Psoas muscle (tissue), 8 donors: ENCODE results near the gene DBR1. TPM values are rescaled to one million over a fixed set of nuclear protein-coding genes. Genes with fewer than 3 reads are reported as not detected.

ENCODE experiments used
- ATAC-seq, 4 donors: fragments of 200-7000 bp; cut with Tn5 transposase; one replicate each; pipeline ENCODE4 v1.9.1; 2020; ENCODE audit warnings: moderate library complexity in 3 of 4, mild to moderate bottlenecking in 2 of 4
- DNase-seq, 2 donors: peaks; one replicate each; pipeline ENCODE4 v3.0.0-alpha.2; 2020
- H3K27ac ChIP-seq: fragments of 200-600 bp; one replicate; pipeline ENCODE4 v1.8.0; 2022
- H3K27me3 ChIP-seq, 3 donors: fragments of 200-600 bp in 1 of 3; one replicate each; pipeline versions ENCODE4 v1.6.1 to v1.8.0; 2013 to 2022; ENCODE audit warnings: low read length in 2 of 3, mild to moderate bottlenecking in 2 of 3, moderate library complexity in 1 of 3; ENCODE audit not compliant: insufficient read depth in 3 of 3
- H3K36me3 ChIP-seq, 2 donors: fragments of 200-600 bp in 1 of 2; one replicate each; pipeline versions ENCODE4 v1.6.1 to v1.8.0; 2013 to 2022; ENCODE audit warnings: low read depth in 1 of 2, mild to moderate bottlenecking in 1 of 2, moderate library complexity in 1 of 2; ENCODE audit not compliant: insufficient read depth in 1 of 2
- H3K4me1 ChIP-seq: fragments of 200-600 bp; one replicate; pipeline ENCODE4 v1.8.0; 2022
- H3K4me3 ChIP-seq: fragments of 200-600 bp; one replicate; pipeline ENCODE4 v1.8.0; 2022; ENCODE audit warnings: mild to moderate bottlenecking
- H3K9me3 ChIP-seq: fragments of 200-600 bp; one replicate; pipeline ENCODE4 v1.8.0; 2022
- CTCF ChIP-seq: fragments of 200-600 bp; IDR thresholded peaks from one replicate; pipeline ENCODE4 v1.8.0; 2022; ENCODE audit warnings: antibody characterized with exemption
- WGBS, 3 donors: extraction: QIAGEN DNeasy Blood & Tissue Kit; methylation state at CpG; one replicate each; pipeline versions ENCODE4 v1.1.6 to v1.1.7; 2013; 5-methylcytosine and 5-hydroxymethylcytosine counted together
- intact Hi-C, 2 donors: fragments of 100-400 bp; cut with DNase I; formaldehyde crosslinking; loops; one replicate each; pipeline versions ENCODE4 v1.11.0 to v1.14.2; 2022
- polyA plus RNA-seq, 3 donors: library from polyadenylated mRNA; stranded (reverse); fragments of 200-250 nt; gene quantifications; one replicate each; pipeline ENCODE4 v1.2.3, GENCODE V29; 2013
- total RNA-seq, 4 donors: library from RNA; stranded (reverse); fragmentation: NEBNext Ultra II Directional in 2 of 4; extraction: Animal tissue kit (Norgen Biotek cat#: 25700) in 2 of 4; gene quantifications; one replicate each; pipeline versions ENCODE4 v1.2.1 to v1.2.4, GENCODE V29; 2021 to 2023
- donor health status: healthy with polysubstance abuse.
- donor health status: DM: no; HTN: no; CAD: no; lungs with moderate emphysema.
- donor health status: Bipolar disorder and iron deficiency.
- donor health status: healthy.
- donor health status: DM: yes; HTN: yes; CAD: no.
- donor health status: DM: no; HTN: no; CAD: no.
- donor health status: DM: no; HTN: no; CAD: no.
- donor health status: DM: yes; HTN: yes; CAD: no.

The DBR1 gene
- total and polyA plus RNA-seq, 7 donors = 4.3 to 13.6 (median 7.2) TPM

GRCh38 chr3:138140940-138141339 lies 33.8 kb downstream of the DBR1 start:
- Histone ChIP-seq H3K4me3 (no peak overlapping the region), H3K36me3 (no peaks in the 10 kb centered on the region), H3K27ac (no peak overlapping the region), H3K4me1 (no peaks in the 10 kb centered on the region), H3K9me3 (no peaks in the 10 kb centered on the region), H3K27me3 (peaks cover 0 to 3% (median 0%) of the 10 kb centered on the region in 3 donors)
- intact Hi-C loops = no loop called here
- ATAC-seq (no peak), DNase-seq (no peak)
- TF ChIP-seq CTCF = no peak

- TF ChIP-seq CTCF = no peak
- no peak overlapping the region for H3K4me3 ChIP-seq
- DNase-seq = no peak
- 38 to 40% (median 40%) methylated on average over 2 of the region's 2 CpGs for WGBS, 3 donors
- H3K27me3 ChIP-seq = peaks cover 0 to 3% (median 0%) of the 10 kb centered on the region in 3 donors
- intact Hi-C loops = no loop called here
- no peak overlapping the region for H3K27ac ChIP-seq
- no peaks in the 10 kb centered on the region for H3K36me3 ChIP-seq
- H3K4me1 ChIP-seq = no peaks in the 10 kb centered on the region
- no peak for ATAC-seq
- no peaks in the 10 kb centered on the region for H3K9me3 ChIP-seq
These were observed 35.0 kb downstream of the DBR1 start for GRCh38 chr3:138139691-138140090.

- H3K9me3 ChIP-seq = no peaks in the 10 kb centered on the region
- DNase-seq = no peak
- intact Hi-C loops = no loop called here
- no peak overlapping the region for H3K4me3 ChIP-seq
- H3K27me3 ChIP-seq = peaks cover 0 to 3% (median 0%) of the 10 kb centered on the region in 3 donors
- H3K27ac ChIP-seq = no peak overlapping the region
- no peaks in the 10 kb centered on the region for H3K36me3 ChIP-seq
- no peak for TF ChIP-seq CTCF
- ATAC-seq = no peak
- no peaks in the 10 kb centered on the region for H3K4me1 ChIP-seq
- WGBS, 3 donors = 60 to 75% (median 72%) methylated on average over 2 of the region's 2 CpGs
These were observed 36.9 kb downstream of the DBR1 start for GRCh38 chr3:138137861-138138260.

GRCh38 chr3:138136201-138136600 lies 38.5 kb downstream of the DBR1 start:
- H3K4me1 ChIP-seq = no peaks in the 10 kb centered on the region
- no peaks in the 10 kb centered on the region for H3K9me3 ChIP-seq
- WGBS, 3 donors = 79 to 84% (median 83%) methylated on average over 3 of the region's 3 CpGs
- intact Hi-C loops = no loop called here
- no peak overlapping the region for H3K4me3 ChIP-seq
- H3K27ac ChIP-seq = no peak overlapping the region
- TF ChIP-seq CTCF = no peak
- no peaks in the 10 kb centered on the region for H3K36me3 ChIP-seq
- no peak for ATAC-seq
- no peak for DNase-seq
- H3K27me3 ChIP-seq = peaks cover 0 to 3% (median 0%) of the 10 kb centered on the region in 3 donors

GRCh38 chr3:138135833-138136194 lies 38.9 kb downstream of the DBR1 start:
- intact Hi-C loops = no loop called here
- Histone ChIP-seq H3K4me3 (no peak overlapping the region), H3K36me3 (no peaks in the 10 kb centered on the region), H3K27ac (no peak overlapping the region), H3K9me3 (no peaks in the 10 kb centered on the region), H3K4me1 (no peaks in the 10 kb centered on the region), H3K27me3 (peaks cover 0 to 3% (median 0%) of the 10 kb centered on the region in 3 donors)
- WGBS, 3 donors = 81 to 88% (median 84%) methylated on average over 2 of the region's 2 CpGs
- ATAC-seq (no peak), DNase-seq (no peak)
- TF ChIP-seq CTCF = no peak
